Measurements from ENCODE around the gene OR51S1. TPM values are rescaled to one million over a fixed set of nuclear protein-coding genes. Genes with fewer than 3 reads are reported as not detected.

Gene OR51S1, protein sequence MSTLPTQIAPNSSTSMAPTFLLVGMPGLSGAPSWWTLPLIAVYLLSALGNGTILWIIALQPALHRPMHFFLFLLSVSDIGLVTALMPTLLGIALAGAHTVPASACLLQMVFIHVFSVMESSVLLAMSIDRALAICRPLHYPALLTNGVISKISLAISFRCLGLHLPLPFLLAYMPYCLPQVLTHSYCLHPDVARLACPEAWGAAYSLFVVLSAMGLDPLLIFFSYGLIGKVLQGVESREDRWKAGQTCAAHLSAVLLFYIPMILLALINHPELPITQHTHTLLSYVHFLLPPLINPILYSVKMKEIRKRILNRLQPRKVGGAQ
- not detected in 2 replicates for total RNA-seq

DNA sequence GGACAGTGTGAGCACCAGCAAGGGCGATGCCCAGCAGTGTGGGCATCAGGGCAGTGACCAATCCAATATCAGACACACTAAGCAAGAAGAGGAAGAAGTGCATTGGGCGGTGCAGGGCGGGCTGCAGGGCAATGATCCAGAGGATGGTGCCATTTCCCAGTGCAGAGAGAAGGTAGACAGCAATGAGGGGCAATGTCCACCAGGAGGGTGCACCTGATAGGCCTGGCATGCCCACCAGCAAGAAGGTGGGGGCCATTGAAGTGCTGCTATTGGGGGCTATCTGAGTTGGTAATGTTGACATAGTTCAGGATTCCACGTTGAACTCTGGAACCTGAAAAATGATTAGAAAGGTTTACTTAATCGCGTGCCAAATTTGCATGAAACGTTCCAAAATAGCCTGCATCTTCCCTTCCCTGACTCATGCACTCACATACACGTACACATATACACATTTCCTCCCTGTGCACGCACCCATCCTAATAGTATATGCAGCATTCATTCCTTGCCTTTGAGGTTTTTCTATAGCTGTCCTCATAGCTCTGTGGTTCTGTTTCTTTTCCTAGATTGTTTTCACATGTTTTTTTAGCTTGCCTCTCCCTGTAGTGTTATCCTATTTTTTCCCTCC lies at the start of gene OR51S1:
TSS of gene OR51S1 (minus strand) at position 301 of the 625 bp plus-strand sequence. CDS start at position 301, 0 bp downstream.

GRCh38 chr11:4881860-4882500 lies 33.0 kb upstream of the OR51S1 start, which contains the start of gene OR51T1:
Gene OR51T1 (plus strand): TSS chr11:4881900. CDS start chr11:4881900, 0 bp downstream.

GRCh38 chr11:4821021-4821420 lies 28.0 kb downstream of the OR51S1 start, which contains the start of gene OR51F2:
Gene OR51F2 (plus strand): TSS chr11:4821321. CDS start chr11:4821422, 101 bp downstream.

DNA sequence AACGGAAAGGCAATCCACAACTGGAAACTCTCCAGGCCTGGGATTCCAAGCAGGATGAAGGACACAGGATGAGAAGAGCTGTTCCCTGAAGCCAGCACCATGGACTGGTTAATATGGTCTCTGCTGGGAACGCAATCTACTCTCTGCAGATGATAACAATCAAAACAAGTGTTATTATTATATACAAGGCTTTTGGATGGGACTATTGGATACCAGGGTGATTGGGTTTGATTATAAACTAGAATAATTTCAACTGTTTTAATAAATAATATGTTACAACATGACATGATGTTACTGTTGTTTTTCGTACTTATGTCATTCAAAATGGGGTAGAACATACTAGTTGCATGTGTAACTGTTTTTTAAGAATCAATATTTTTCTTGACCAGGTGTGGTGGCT lies 44.7 kb downstream of the OR51S1 start, which contains the start of gene OR52R1:
TSS of gene OR52R1 (minus strand) at position 101 of the 400 bp plus-strand sequence. CDS start at position 101, 0 bp downstream.

Other genes starting within 250 kb of the OR51S1 start
- gene TRIM68, start 241.0 kb downstream of the OR51S1 start, total RNA-seq: 6.2 and 14.0 TPM in 2 replicates
- gene OR51D1, start 211.7 kb downstream of the OR51S1 start, total RNA-seq: not detected in 2 replicates
- gene OR51E1, start 205.2 kb downstream of the OR51S1 start, total RNA-seq: not detected in 2 replicates
- gene OR51E2, start 151.4 kb downstream of the OR51S1 start, total RNA-seq: not detected in 2 replicates
- not detected in 2 replicates for gene MMP26, start 144.4 kb downstream of the OR51S1 start, total RNA-seq
- gene OR51F1, start 79.3 kb downstream of the OR51S1 start, total RNA-seq: not detected in 2 replicates
- not detected in 2 replicates for gene OR52R1, start 44.8 kb downstream of the OR51S1 start, total RNA-seq
- not detected in 2 replicates for gene OR51F2, start 27.9 kb downstream of the OR51S1 start, total RNA-seq
- gene OR51T1, start 32.7 kb upstream of the OR51S1 start, total RNA-seq: not detected in 2 replicates
- gene OR51A7, start 54.6 kb upstream of the OR51S1 start, total RNA-seq: not detected in 2 replicates
- gene OR51G2, start 70.1 kb upstream of the OR51S1 start, total RNA-seq: not detected in 2 replicates
- gene OR51G1, start 75.1 kb upstream of the OR51S1 start, total RNA-seq: not detected in 2 replicates
- not detected in 2 replicates for gene OR51A4, start 98.4 kb upstream of the OR51S1 start, total RNA-seq
- gene OR51A2, start 106.5 kb upstream of the OR51S1 start, total RNA-seq: not detected in 2 replicates
- gene OR51L1, start 145.6 kb upstream of the OR51S1 start, total RNA-seq: not detected in 2 replicates
- gene OR52J3, start 197.3 kb upstream of the OR51S1 start, total RNA-seq: not detected in 2 replicates
- not detected in 2 replicates for gene OR52E2, start 210.4 kb upstream of the OR51S1 start, total RNA-seq
- not detected in 2 replicates for gene OR52E1, start 220.4 kb upstream of the OR51S1 start, total RNA-seq